Fibroblast of skin of left quadriceps (primary cell): ENCODE measurements around the gene TRHDE.

ENCODE experiments used
- DNase-seq, 2 experiments: peaks; one replicate each; pipeline ENCODE4 v3.0.0-alpha.2; 2013; ENCODE audit warnings: low read depth in 2 of 2

TRHDE gene

DNA sequence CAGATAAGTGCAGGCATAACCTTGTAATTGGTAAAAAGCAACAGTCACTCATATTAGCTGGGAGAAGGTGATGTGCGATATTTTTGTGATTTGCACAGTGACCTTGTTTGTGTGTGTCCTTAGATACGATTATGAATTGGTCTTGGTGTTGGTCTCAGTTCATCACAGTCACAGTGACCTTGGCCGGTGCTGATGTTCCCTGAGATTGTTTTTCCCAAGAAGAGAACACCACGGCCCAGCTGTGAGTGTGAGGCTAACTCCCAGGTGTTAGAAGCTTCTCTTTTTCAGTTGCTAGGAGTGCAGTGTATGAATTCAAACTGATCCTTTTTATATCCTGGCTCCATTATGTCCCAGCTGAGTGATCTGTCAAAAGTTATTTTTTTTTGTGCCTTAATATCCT is 46.2 kb downstream of the TRHDE start:
- no peak for DNase-seq

DNA sequence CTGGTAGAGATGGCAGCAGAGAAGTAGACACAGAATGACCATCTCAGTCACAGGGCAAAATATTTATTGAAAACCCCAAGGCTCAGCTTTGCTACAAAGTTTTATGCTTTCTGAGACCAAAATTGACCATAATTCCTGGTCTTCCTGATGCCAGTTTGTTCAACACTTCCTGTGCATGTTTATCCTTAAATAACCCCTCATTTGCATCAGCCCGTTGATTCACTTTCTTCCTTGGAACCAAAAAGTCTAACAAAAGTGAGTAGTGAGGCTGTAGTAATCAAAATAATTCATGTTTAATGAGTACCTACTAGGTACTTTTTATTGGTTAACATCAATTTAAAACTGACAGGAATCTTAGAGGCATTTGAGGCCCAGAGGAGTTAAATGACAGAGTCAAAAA is 51.7 kb downstream of the TRHDE start:
- peak in 1 of 2 experiments; percentile 20 for DNase-seq

DNA sequence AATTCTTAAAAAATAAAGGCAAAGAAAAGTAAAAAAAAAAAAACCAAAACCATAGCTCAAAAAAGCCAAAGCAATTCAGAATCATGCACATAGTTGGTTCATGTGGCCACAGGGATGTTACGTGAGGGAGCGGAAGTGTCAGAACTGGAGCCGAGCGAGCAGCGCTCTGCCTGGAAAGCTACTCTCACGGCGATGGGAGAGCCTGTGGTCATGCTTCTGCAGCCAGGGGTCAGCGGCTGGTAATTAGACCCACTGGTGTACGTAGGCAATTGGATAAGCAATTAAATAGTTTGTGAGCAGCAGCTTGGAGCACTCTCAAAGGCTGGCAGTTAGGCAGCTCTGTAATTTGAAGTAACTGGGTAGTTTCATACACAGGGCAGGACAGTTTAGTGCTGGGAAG is 58.1 kb downstream of the TRHDE start:
- DNase-seq: no peak

DNA sequence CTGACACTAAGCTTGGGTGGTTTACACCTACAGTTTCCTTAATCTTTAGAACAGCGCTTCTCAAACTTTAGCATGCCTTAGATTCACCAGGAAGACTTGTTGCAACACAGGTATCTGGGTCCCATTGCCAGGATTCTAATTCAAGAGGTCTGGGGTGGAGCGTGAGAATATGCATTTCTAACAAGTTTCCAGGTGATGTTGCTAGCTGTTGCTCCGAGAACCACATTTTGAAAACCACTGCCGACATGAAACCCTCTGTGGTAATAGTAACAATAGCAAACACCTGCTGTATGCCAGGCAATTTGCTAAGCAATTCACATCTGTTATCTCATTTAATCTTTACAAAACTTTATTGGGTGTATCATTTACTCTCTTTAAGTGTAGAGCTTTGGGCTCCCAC is 58.6 kb downstream of the TRHDE start:
- no peak for DNase-seq

DNA sequence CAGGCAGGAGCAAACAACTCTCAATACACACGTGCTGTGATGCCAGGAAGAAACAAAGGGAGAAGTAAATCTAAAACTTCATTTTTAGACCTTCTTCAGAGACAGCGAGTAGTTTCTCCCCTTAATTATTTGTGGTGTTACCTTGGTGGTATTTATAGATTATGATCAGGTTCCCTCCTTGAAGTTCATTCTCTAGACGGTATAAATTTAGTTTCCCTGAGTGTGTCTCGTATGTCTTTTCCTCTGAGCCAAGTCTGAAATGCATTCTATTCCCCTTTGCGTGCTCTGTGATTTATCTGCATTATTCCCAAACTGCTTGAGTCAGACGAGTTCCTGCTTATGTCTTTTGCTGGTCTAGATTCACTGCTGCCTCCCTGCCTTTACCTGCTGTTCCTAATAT is 65.2 kb downstream of the TRHDE start:
- no peak for DNase-seq

DNA sequence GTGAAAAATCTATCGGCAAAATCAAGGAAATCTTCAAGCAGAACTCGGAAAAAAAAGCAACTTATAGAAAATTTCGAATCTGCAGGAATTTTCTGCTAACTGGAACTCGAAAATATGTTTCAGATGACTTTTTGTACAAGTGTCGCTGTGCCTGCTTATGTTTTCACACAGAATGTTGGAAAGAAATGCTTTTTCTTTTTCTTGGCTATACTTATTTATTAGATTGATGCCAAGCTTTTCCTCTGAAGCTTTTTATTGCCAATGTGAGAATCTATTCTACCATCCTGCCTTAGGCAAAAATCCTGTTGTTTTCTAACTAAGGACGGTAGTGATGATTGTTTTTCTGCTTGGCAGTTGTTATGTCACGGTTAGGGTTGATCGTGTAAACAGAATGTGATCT is 65.8 kb downstream of the TRHDE start:
- no peak for DNase-seq

DNA sequence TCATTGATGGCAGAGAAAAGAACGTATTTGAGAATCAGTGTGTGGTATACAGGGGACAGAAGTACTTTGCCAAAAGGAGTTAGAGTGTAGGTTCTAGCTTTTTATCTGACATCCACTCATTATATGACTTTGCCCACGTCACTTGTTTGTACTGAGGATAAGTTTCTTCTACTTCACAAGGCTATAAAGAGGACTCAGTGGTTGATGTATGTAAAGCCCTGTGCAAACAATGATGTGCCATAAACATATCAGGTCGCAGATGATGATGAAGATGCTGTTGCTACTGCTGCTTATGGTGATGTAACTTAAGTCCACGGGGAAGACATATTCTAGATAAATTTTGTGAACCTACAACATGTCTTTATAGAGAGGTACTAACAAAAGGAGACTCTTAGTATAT is 66.3 kb downstream of the TRHDE start:
- no peak for DNase-seq

DNA sequence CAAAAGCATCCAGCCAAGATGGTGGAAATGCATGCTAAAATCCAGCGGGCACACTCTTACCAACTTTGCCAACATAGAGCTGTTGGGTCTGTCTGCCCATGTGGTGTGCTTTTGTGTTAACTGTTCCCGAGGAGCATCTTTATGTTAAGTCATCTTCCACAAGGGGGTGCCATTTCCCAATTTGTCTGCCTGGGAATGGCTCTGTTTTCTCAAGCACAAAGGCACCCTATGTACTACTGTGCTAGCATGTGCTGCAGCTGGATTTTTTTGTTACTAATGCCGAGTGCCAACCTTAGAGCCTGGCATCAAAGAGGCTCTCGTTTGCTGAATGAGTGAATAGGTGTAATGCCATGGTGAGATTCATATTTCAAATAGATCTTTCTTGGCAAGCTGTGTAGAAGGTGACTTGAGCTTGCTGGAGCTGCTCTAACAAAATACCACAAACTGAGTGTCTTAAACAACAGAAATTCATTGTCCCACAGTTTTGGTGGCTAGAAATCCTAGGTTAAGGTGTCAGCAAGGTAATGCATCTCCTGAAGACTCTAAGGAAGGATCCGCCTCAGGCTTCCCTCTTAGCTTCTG is 74.3 kb downstream of the TRHDE start:
- DNase-seq: peak; percentile 55 to 59

DNA sequence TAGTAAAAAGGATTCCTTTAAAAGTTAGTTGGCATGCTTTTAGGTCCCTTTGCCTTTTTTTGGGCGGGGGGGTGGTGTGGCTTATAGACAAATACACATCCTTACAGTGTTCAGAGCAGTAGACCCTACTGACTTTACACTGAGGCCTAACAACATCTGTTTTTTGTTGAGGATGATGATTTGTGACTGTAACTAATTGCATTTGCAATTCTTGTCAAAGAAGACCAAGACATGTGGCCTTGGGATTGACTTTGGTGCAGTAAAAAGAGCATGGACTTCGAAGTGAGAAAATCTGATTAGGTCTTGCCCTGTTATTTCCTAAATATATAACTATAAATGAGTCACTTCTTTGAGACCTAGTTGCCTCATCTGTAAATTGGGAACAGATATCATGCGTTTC is 77.3 kb downstream of the TRHDE start:
- DNase-seq: peak in 1 of 2 experiments; percentile 13

DNA sequence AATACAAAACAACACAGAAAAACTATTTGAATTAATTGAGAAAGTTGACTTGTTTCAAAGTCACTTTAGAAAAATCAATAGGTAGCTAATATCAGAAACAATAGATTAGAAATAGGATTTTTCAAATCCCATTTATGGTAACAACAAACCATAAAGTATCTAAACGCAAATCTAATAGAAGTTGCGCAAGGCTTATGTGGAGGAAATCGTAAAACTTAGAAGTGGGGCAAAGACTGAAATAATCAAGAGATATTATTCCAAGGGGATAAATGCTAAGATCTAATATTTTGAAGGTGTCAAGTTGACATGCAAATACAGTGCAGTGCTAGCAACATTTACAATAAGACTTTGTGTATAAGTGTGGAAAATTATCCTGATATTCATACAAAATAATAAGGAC is 87.2 kb downstream of the TRHDE start:
- no peak for DNase-seq

DNA sequence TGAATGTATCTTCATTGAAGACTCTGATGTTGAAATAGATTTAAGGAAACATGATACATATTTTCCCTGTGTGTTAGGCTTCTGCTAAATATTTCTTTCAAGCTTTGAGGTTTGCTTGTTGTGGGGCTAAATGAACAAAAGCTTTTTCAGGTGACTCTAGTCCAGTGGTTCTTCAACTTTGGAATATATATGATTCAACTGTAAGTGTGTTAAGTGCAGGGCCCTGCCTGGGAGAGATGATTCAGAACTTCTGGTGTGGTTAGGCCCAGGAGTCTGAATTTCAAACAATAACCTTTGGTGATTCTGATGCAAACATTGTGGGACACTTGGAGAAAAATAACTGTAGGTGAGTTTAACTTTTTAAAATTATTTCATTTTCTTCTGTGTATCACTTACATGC is 93.0 kb downstream of the TRHDE start:
- no peak for DNase-seq

DNA sequence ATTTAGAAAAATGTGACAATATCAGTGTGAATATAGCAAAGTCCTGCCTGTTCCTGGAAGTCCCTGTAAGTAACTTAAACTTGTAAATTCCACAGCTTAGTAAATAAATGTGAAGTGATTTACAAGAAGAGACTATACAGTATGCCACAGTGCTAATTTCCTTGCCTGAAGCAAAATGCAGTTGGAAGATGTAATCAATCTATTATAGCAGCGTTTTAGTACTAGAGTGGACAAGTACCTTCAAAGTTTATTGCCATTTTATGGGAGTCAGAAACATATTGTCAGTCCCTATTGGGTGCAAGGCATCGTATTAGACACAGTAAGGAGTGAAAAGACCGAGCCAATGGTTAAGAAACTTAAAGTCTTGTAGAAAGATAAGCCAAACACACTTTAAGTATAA is 94.1 kb downstream of the TRHDE start:
- no peak for DNase-seq

DNA sequence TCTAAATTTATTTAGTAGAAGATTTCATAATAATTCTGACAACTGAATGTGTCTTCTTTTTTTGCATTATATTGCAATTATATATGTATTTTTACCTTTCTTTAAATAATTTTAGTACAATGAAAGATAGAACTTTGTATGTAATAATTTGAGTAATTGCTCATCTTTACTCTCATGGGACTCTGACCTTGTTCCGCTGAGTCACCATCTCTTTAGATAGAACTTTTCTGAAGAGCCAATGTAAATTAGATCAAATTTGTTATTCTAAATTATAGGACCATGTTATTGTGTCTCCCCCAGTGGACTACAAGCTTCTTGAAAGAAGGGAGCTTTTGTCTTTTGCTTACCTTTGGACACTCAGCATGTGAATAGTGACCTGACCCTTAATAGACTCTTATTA is 96.1 kb downstream of the TRHDE start:
- DNase-seq: no peak

DNA sequence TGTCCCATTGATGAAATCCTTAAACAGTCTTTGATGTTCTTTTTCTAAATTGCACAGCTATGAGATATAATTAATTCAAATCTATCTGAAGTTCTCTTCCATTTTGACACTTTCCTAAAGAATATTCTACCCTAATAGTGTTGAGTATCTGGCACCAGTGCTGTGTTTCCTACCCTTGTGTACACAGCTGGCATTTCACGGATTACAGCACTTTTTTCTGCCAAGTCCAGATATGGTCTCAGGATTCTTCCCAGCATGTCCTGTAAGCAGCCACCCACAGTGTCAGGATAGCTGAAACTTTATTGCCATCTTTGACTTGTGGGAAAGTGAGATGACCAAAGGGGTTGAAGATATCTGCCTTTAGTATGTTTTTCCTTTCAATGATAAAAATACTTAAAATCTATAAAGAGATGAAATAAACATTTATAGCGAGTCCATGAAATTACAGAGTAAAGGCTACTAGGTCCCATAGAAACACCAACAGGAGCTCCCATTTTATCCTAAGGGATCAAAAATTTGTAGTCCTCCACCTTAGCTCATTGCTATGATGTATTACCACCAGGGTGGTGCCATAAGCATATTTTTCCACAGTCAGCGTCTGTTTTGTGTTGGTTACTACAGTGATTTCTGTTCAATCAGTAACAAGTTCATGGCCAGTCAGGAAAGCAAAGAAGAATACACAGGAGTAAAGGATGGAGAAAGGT is 96.7 kb downstream of the TRHDE start:
- DNase-seq: no peak

DNA sequence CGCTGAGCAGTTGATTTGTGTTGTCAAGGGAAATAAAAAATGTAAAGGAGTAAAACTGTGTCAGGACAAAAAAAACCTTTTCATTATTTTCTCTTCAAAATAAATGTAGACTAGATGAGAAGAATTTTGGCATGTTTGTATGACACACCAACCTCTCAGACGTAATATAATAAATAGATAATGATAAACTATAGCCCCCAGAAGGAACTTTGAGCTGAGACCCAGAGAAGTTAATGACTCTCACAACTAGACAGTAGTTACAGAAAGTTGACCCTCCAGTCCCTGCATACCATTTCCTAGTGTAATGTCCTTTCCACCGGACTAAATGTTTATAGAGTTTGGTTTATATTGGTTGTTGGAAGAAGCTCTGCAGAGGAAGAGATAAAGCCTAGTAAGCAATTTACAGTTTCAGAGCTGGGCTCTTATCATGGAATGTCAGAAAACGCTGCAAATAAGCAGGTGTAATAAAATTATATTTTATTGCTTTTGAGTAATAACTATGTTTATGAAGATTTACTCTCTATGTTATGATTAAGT is 97.3 kb downstream of the TRHDE start:
- no peak for DNase-seq

DNA sequence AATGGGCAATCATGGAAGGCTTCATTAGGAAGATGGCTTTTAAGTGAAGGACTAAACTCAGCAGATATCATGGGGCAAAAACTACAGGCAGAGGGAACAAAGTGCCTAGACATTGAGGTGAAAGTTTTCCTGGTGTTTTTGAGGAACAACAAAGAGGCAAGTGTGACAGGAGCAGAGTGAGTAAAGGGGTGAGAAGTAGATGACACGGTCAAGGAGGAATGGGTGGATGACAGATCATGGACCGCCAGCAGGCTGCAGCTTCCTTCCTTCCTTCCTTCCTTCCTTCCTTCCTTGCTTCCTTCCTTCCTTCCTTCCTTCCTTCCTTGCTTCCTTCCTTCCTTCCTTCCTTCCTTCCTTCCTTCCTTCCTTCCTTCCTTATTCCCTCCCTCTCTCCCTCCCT is 108.3 kb downstream of the TRHDE start:
- DNase-seq: no peak

DNA sequence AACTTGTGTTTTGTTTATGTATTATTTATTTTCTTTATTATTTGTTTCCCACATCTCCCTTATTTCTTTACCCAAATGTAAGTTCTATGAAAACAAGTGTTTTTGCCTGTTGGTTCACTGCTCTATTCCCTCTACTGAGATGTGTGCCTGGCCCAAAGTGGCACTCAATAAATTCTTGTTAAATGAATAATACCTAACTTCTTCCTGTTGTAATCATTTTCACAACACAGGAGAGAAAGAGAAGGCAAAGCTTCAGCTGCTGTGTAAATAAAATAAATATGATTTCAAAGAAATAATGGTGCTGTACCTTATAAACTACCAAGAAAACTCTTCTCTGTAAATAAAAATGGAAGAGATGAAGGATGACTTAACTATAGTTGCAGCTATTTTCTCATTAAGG is 116.2 kb downstream of the TRHDE start:
- DNase-seq: no peak

DNA sequence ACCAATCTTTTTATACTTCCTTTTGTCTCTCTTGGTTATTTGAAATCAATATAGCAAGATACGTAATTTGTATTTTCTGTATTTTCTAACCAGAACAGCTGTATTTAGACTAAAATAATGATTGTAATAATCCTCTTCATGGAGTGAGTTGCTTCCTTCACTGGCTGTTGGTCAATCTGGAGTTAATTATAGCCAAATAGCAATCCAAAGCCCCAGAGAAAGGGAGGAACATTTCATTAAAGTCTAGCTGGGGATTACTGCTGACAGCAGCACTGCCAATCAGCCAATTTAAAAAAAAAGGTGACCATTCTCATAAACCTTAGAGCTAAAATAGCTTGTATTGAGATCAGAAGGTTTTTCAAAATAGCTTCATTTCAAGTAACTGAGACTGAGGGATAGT is 118.0 kb downstream of the TRHDE start:
- DNase-seq: peak; percentile 16 to 20

DNA sequence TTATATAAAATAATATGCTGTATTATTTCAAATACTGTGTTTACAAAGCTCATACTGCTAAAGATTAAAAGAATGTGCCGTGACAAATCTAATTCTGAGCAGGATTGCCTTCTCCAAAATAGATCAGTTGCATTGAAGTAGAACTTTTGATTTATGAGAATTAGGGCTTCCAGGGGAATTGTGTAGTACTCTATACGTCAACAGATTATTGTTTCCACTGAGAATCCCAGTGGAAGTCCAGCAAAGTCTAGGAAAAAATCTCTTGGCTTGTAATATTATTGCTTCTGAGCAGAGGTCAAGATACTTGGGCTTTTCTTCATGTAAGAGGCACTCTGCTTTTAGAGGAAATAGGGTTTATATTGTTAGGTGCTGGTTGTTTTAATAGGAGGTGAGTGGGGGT is 133.9 kb downstream of the TRHDE start:
- DNase-seq: peak in 1 of 2 experiments; percentile 1

DNA sequence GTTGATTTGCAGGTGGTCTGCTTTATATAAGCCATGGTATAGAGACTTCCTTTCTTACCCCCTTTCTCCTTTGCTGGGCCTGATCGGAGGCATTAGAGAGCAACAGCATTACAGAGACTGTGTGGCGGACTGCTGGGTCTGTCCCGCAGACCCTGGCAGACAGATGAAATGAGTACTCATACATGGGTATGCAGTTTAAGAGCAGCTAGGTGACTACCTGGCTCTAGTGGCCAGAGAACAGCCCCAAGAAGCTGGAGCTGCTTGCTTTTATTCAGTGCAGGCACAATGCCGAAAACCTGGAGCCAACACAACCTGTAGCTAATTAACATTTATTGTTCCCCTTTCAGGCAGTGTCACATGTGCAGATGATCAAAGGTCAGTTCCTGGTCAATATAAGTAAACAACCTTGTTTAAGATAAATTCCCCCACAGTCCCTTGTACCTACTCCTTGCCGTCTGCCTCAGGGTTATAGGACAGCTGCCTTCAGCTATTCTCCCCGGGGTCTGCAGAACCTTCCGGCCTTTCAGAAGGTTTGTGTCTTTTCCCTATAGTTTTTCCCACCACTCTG is 160.0 kb downstream of the TRHDE start:
- DNase-seq: no peak

DNA sequence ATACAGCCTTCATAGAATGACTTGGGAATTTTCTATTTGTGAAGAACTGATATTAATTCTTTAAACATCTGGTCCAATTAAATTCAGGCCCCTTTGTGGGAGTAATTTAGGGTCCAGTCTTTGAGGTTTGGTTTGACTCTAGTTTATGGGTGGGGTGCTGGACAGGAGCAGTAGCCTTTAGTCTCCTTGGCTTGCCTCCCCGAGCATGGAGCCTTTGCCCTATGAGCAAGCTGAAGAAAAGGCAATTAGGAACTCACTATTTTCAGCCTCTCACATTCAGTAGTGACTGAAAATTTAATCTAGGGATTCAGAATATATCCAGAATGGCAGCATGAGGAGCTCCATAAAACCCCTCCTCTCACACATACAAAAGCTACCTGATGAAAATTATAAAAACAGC is 161.1 kb downstream of the TRHDE start:
- DNase-seq: no peak

DNA sequence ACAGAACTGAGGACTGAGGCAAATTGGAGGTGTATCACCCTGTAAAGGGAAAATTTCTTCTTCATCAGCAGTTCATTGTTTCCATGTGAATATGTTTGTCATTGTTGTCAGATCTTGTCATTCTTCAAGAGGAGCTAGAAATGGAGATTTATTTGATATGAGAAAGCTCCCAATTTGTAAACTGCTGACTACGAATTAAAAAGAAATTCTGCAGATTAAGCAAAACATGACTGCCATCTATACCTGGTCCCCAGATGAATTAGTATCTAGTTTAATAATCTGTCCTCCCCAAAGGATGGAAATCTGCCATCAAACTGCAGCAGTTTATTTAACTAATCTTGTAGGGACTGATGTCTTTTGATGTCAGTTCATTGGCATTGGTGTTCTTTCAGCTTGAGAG is 162.8 kb downstream of the TRHDE start:
- DNase-seq: no peak

DNA sequence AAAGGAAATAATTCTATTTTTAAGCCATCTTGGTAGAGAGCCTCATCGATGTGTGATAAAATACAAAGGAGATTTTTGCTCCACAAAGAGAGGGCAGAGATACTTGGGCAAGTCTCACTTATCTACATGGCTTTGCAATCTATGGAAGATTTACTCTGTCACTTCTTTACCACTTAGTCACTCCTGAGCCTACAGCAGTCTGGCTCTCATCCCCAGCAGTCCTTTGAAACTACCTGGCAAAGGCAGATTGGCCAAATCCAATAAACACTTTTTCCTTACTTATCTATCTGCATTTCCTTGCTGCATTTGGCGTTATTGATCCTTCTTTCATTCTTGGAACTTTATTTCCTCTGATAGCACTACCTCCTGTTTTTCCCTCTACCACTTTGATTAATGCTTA is 170.0 kb downstream of the TRHDE start:
- DNase-seq: no peak
